Right lung (tissue), 10 donors: Measurements from ENCODE around the gene FAM236B. TPM values are rescaled to one million over a fixed set of nuclear protein-coding genes. Genes with fewer than 3 reads are reported as not detected.
"Not testable (repeated sequence)": the region's sequence is repeated elsewhere in the genome, so short reads cannot be mapped to it uniquely, and the experiment has no call there.

Experiments
- DNase-seq, 2 donors: peaks; one replicate each; pipeline ENCODE4 v3.0.0-alpha.2; 2013
- long read RNA-seq, 8 donors: transcript quantifications; one replicate each; lab custom pipeline, GENCODE V29; 2026
- polyA plus RNA-seq, 5 donors: library from polyadenylated mRNA; unstranded; fragments of 120-200 nt; gene quantifications; one replicate each; pipeline versions ENCODE4 v1.2.1 to v1.2.3, GENCODE V29; 2013; ENCODE audit warnings: inconsistent platforms in 1 of 5, low replicate concordance in 1 of 5; ENCODE audit not compliant: insufficient read length in 5 of 5, insufficient read depth in 1 of 5

The FAM236B gene
- polyA plus RNA-seq, result not detected
- long read RNA-seq, donor 1, result 0 reads
- long read RNA-seq, donor 2, result 0 reads
- long read RNA-seq, donor 3, result 0 reads
- long read RNA-seq, donor 4, result 0 reads
- long read RNA-seq, donor 5, result 0 reads
- long read RNA-seq, donor 6, result 0 reads
- long read RNA-seq, donor 7, result 0 reads
- long read RNA-seq, donor 8, result 0 reads

DNA sequence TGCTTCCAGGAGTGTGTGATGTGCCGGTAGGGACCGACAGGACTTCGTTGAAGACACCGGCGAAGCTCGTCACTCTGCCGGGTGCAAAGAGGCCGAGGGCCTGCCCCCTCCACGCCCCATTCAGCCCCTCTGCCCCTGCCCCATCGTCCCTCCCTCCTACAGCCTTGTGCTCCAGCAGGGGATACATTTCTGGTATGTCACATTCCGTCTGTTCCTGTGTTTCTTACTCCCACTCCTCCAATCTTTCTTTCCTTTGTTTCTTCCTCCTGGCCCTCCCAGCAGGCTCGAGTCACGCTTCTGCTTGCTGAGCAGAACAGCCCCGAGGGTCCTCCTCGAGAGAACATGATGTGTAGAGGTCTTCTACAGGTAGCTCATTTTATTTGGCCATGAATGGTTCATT lies at the start of gene FAM236B:
TSS of gene FAM236B (minus strand) at position 101 of the 400 bp plus-strand sequence. CDS start at position 1, 100 bp downstream.
- DNase-seq, result not testable (repeated sequence)

DNA sequence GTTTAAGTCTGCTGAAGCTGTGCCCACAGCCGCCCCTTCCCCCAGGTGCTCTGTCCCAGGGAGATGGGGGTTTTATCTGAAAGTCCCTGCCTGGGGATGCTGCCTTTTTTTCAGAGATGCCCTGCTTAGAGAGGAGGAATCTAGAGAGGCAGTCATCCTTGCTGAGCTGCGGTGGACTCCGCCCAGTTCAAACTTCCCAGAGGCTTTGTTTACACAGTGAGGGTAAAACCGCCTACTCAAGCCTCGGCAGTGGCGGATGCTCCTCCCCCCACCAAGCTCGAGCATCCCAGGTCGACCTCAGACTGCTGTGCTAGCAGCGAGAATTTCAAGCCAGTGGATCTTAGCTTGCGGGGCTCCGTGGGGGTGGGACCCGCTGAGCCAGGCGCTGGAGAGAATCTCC lies 48.2 kb upstream of the FAM236B start:
- DNase-seq, result not testable (repeated sequence)

DNA sequence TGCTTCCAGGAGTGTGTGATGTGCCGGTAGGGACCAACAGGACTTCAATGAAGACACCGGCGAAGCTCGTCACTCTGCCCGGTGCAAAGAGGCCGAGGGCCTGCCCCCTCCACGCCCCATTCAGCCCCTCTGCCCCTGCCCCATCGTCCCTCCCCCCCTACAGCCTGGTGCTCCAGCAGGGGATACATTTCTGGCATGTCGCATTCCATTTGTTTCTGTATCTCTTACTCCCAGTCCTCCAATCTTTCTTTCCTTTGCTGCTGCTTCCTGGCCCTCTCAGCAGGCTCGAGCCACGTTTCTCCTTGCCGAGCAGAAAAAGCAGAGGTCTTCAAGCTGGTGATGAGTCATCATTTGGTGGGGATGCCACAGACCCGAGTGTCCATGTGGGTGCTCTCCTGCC lies 25.6 kb upstream of the FAM236B start, which contains the start of gene FAM236D:
TSS of gene FAM236D (minus strand) at position 101 of the 400 bp plus-strand sequence. CDS start at position 1, 100 bp downstream.
- not testable (repeated sequence) for DNase-seq

DNA sequence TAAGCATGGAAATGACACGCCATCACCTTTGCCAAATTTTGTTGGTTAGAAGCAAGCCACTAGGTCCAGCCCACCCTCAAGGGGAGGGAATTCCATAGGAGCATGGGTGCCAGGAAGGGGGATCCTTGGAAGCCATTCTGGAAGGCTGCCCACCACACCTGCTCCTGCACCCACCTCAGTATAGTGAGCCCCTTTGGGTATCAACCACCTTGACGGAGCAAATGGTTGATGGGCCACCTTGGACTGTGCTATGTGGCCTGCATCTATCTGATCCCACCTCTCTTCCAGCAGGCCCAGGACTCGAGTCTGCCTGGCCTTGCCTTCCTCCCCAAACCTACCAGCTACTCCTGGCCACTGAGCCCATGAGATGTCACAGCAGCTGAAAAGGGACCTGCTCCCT lies 7.9 kb upstream of the FAM236B start:
- DNase-seq, result not testable (repeated sequence)

DNA sequence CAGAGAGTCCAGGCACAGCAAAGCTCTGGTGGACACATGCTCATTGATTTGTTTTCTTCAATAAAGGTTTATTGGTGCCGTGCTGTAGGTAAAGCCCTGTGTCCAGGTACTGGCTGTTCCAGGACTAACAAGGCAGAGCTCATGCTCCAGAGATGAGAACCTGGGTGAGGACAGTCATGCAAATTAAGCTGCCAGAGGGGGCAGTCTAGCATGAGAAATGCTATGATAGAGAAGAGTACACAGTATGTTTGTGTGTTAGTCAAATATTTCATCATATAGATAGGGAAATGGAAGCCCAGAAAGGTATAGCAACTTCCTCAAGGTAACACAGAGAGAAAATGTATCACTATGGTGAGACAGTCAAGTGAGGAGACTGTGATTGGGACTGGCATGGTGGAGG lies 5.7 kb upstream of the FAM236B start:
- not testable (repeated sequence) for DNase-seq

DNA sequence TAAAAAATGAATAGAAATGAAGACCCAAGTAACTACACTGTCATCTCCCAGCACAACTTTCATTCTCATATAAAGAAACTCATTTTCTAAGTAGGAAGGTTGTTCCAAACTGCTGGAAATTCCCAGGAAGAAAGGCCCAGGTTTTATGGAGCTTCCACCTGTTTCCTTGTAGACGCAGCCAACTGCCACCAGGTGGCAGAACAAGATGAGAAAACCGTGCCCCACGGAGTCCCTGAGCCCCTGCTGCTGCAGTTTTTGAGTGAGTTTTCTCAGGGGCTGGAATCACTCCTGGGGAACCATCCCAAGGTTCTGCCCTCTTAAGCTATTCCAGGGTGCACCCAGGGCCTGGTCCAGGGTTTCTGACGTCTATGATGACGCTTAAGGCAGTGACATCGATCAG lies 1.5 kb upstream of the FAM236B start:
- not testable (repeated sequence) for DNase-seq

DNA sequence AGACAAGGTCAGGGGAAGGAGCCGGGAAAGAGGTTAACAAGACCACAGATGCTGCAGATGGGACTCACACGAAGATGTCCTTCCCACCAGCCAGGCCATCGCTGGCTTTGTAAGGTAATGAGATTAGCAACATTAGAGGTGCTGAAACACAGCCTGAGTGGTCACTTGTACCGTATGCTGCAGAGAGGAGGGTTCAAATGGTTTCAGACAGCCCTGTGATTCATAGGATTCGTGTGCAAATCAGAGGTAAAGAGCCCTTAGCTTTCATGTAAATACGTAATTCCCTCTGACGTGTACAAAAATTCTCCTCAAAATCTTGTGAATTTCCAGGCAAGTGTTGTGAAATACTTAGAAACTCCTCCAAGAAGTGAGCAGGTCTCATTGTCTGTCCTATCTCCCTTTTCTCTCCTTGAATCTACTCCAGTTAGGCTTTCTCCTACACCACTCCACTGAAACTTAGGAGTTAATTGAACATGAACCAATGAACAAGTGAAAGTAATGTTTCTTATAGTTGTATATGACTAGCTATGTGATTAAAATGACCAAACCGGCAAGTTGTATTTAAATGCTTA lies 991 bp upstream of the FAM236B start:
- not testable (repeated sequence) for DNase-seq

DNA sequence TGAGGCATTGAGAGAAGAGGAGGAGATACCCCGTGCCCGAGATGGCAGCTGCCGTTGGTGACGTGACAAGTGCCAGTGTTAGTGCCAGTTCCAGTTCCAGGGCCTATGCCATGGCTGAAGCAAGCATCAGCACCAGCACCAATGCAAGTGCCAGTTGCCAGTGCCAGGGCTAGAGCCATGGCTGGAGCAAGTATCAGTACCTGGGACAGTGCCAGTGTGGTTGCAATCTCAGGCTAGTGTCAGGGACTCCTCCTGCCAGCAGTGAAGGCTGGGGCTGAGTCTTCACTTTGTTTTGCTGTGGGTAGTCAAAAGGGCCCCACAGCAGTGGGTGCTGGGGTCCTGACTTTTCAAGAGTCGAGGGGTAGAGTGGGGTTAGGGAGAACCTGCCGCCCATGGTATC lies 4.3 kb downstream of the FAM236B start:
- not testable (repeated sequence) for DNase-seq

DNA sequence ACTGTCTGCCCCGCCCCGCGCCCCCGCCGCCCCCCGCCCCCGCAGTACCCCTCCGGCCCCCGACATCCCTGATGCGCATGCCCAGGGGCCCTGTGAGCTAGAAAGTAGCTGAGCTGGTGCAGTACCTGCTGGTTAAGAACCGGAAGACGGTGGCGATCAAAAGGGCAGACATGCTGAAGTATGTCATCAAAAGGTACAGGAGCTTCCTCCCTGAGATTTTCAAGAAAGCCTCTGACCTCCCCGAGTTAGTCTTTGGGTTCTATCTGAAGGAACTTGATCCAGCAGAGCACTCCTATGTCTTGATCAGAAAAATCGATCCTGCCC lies 5.0 kb downstream of the FAM236B start:
- DNase-seq, result not testable (repeated sequence)

DNA sequence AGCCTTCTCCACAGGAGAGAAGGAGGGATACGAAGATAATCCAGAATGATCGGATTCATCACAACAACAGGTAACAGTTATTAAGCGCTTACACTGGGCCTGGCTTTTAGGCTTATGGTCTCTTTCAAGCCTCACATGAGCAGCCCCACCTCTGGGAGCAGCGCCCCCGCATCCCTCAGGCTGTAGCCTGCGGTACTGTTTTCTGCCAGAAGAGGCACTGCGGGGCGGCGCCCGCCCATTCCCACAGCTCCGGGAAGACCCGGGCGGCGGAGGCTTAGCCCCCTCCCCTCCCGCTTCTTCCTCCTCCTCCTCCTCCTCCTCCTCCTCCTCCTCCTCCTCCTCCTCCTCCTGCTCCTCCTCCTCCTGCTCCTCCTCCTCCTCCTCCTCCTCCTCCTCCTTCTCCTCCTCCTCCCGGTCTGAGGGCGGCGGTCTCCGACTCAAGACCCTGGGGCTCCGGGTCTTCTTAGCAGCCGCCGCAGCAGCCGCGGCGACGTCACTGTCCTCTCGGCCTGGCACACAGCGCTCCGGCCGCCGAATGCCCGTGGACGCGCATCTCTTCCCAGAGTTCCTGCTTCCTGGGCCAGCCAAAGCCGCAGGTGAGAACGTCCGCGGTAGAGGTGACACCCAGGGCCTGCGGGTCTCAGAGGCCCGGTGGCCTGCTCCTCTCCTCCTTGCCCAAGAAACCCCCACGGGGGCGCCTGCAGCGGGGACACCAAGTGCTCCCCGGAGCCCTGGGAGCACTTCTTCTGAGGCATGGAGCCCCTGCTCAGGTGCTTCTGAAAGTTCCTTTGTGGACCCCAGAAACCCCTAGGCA lies 5.6 kb downstream of the FAM236B start, which contains the start of gene DMRTC1B:
TSS of gene DMRTC1B (plus strand) at position 238 of the 814 bp plus-strand sequence. CDS start 68,246 bp downstream, outside the sequence.
- not testable (repeated sequence) for DNase-seq

DNA sequence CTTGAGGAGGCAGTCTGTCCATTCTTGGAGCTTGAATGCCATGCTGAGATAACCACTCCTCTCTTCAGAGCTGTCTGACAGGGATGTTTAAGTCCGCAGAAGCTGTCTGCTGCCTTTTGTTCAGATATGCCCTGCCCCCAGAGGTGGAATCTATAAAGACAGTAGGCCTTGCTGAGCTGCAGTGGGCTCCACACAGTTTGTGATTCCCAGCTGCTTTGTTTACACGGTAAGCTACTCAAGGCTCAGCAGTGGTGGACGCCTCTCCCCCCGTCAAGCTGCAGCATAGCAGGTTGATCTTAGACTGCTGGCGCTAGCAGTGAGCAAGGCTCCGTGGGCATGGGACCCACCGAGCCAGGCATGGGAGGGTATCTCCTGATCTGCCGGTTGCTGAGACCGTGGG lies 22.0 kb downstream of the FAM236B start:
- not testable (repeated sequence) for DNase-seq

DNA sequence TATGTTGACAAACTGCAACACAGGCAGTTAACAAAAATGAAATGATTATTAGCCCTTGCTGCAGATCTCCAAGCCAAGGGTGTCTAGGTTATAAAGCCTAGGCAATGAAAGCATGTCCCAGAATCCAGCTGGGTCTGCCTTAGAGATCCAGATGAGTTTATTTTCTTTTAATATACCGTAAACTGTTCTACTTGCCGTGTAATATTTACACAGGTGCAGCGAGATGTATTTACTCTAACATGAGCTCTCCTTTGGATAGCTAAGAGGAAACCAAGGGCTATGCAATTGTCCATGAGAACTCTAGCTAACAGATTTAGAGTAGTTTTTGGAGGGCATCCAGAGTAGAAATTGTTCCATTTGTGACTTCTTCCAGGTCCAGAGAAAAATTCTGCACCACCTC lies 33.9 kb downstream of the FAM236B start:
- DNase-seq, result not testable (repeated sequence)

DNA sequence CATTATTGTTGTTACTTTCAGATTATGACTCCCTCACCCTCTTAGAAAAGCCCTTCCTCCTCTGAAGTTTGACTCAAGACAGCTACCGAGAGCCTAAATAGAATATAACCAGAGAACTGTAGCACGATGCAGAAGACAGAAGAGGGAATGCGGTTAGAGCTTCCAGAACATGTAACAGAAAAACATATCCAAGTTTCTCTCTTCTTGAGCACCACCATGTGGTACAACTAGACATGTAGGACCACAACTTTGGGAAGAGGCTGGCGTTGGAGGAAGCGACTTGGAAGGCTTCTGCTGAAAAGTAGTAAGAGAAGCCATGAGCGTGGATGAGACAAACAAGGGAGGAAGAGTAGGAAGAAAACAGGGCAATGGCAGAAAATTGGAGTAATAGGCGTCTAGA lies 36.9 kb downstream of the FAM236B start:
- not testable (repeated sequence) for DNase-seq

DNA sequence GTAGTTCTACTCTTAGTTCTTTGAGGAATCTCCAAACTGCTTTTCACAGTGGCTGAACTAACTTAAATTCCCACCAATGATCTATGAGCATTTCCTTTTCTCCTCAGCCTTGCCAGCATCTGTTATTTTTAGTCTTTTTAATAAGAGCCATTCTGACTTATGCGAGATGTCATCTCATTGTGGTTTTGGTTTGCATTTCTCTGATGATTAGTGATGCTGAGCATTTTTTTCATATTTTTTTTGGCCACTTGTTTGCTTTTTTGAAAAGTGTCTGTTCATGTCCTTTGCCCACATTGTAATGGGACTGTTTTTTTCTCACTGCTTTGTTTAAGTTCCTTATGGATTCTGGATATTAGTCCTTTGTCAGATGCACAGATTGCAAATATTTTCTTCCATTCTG lies 46.9 kb downstream of the FAM236B start:
- DNase-seq, result no peak

DNA sequence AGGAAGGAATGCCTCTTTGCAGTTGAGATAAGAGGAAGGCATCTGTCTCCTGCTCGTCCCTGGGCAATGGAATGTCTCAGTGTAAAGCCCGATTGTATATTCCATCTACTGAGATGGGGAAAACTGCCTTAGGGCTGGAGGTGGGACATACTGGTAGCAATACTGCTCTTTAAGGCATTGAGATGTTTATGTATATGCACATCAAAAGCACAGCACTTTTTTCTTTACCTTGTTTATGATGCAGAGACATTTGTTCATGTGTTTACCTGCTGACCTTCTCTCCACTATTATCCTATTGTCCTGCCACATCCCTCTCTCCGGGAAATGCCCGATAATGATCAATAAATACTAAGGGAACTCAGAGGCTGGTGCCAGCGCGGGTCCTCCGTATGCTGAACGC lies 48.8 kb downstream of the FAM236B start:
- DNase-seq, result not testable (repeated sequence)

Other genes starting within 250 kb of the FAM236B start
- gene HDAC8, start 209.8 kb downstream of the FAM236B start, polyA plus RNA-seq, result 10 to 100 TPM; 31.5 to 48.3 (median 41.2) TPM
- gene PHKA1, start 68.4 kb downstream of the FAM236B start, polyA plus RNA-seq, result 1 to 10 TPM; 2.4 to 5.3 (median 4.2) TPM
- 1 to 10 TPM; 1.7 to 3.5 (median 2.9) TPM for gene DMRTC1B, start 5.8 kb downstream of the FAM236B start, polyA plus RNA-seq
- not detected for gene FAM236D, start 25.6 kb upstream of the FAM236B start, polyA plus RNA-seq
- not detected for gene FAM236C, start 130.0 kb upstream of the FAM236B start, polyA plus RNA-seq
- under 1 TPM in 2 of 5 donors, not detected in 3; 0.27 to 0.34 TPM for gene FAM236A, start 155.5 kb upstream of the FAM236B start, polyA plus RNA-seq
- 1 to 10 TPM in 1 of 5 donors, under 1 TPM in 4; 0.21 to 1.7 (median 0.41) TPM for gene DMRTC1, start 161.2 kb upstream of the FAM236B start, polyA plus RNA-seq
- not detected for gene PABPC1L2B, start 220.3 kb upstream of the FAM236B start, polyA plus RNA-seq